Mesothelial cell of epicardium (in vitro differentiated cells): ENCODE results near the gene C22orf42. TPM values are rescaled to one million over a fixed set of nuclear protein-coding genes. Genes with fewer than 3 reads are reported as not detected.

ENCODE experiments used
- DNase-seq, 2 experiments: peaks; one replicate each; pipeline ENCODE4 v3.0.0; 2021; ENCODE audit warnings: low spot score in 2 of 2; ENCODE audit not compliant: unreplicated experiment in 2 of 2
- H3K27ac Mint-ChIP-seq: 2 replicates; pipeline ENCODE4 v1.8.0; 2021; ENCODE audit warnings: mixed read lengths
- H3K27me3 Mint-ChIP-seq: 2 replicates; pipeline ENCODE4 v1.8.0; 2021; ENCODE audit warnings: low read depth, mixed read lengths
- H3K36me3 Mint-ChIP-seq: 2 replicates; pipeline ENCODE4 v1.8.0; 2021; ENCODE audit warnings: mixed read lengths
- H3K4me1 Mint-ChIP-seq: 2 replicates; pipeline ENCODE4 v1.8.0; 2021; ENCODE audit warnings: mixed read lengths
- H3K4me3 Mint-ChIP-seq: 2 replicates; pipeline ENCODE4 v1.8.0; 2021; ENCODE audit warnings: mild to moderate bottlenecking, moderate library complexity, mixed read lengths
- H3K9me3 Mint-ChIP-seq: 2 replicates; pipeline ENCODE4 v1.8.0; 2021; ENCODE audit warnings: mixed read lengths
- CTCF ChIP-seq: fragments of 200-600 bp; sonication (generic); IDR thresholded peaks from one replicate; pipeline ENCODE4 v1.5.0; 2021; ENCODE audit warnings: antibody characterized with exemption; ENCODE audit not compliant: unreplicated experiment
- total RNA-seq: library from RNA; stranded (reverse); gene quantifications from 3 replicates; pipeline ENCODE4 v1.2.1, GENCODE V29; 2021

C22orf42 gene
- total RNA-seq, result not detected in 3 replicates

GRCh38 chr22:32158712-32159533 lies at the start of gene C22orf42:
Gene C22orf42 (minus strand): TSS chr22:32159303. CDS start chr22:32159215, 88 bp downstream.
- peaks cover 37% of the 10 kb centered on the region for H3K27me3 Mint-ChIP-seq
- no peak within 1 kb of the TSS for H3K4me3 Mint-ChIP-seq
- no peak for TF ChIP-seq CTCF
- no peaks in the 10 kb centered on the region for H3K4me1 Mint-ChIP-seq
- no peaks in the 10 kb centered on the region for H3K36me3 Mint-ChIP-seq
- H3K27ac Mint-ChIP-seq, result no peak within 1 kb of the TSS
- no peaks in the 10 kb centered on the region for H3K9me3 Mint-ChIP-seq
- no peak for DNase-seq

DNA sequence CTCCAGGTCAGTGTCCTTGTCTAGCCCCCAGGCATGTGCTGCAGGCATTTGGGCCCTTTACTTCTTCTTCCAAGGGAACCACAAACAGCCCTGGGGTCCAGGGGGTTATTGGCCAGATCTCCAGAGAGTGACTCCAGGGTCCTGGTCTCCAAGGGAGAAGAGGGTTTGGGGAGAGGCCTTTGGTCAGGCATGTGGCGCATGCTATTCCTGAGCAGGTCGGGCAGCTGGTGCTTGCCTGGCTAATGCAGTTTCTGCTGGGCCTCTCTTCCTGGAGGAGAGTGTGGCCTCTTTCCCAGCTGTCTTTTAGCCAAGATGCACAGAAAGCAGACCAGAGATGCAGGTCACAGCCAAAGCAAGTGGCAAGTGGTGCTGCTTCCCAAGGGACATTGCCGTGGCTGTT lies 49.6 kb upstream of the C22orf42 start:
- peaks cover 16% of the 10 kb centered on the region for H3K4me1 Mint-ChIP-seq
- TF ChIP-seq CTCF, result no peak
- DNase-seq, result no peak
- peaks cover 39% of the 10 kb centered on the region for H3K27me3 Mint-ChIP-seq
- H3K27ac Mint-ChIP-seq, result no peak overlapping the region
- no peak overlapping the region for H3K4me3 Mint-ChIP-seq
- H3K36me3 Mint-ChIP-seq, result no peaks in the 10 kb centered on the region
- no peaks in the 10 kb centered on the region for H3K9me3 Mint-ChIP-seq

GRCh38 chr22:32207971-32208480 lies 48.9 kb upstream of the C22orf42 start:
- H3K4me1 Mint-ChIP-seq, result peaks cover 16% of the 10 kb centered on the region
- no peak overlapping the region for H3K4me3 Mint-ChIP-seq
- no peak for DNase-seq

GRCh38 chr22:32206774-32207758 lies 48.0 kb upstream of the C22orf42 start:
- Mint-ChIP-seq H3K36me3 (no peaks in the 10 kb centered on the region), H3K27me3 (peaks cover 52% of the 10 kb centered on the region), H3K9me3 (no peaks in the 10 kb centered on the region), H3K4me1 (peaks cover 16% of the 10 kb centered on the region), H3K4me3 (peak overlapping the region; percentile 38), H3K27ac (no peak overlapping the region)
- TF ChIP-seq CTCF, result peak; percentile 40
- no peak for DNase-seq

More at GRCh38 chr22:32207971-32208480, 48.9 kb upstream of the C22orf42 start:
- H3K27me3 Mint-ChIP-seq, result peaks cover 44% of the 10 kb centered on the region
- H3K36me3 Mint-ChIP-seq, result no peaks in the 10 kb centered on the region
- TF ChIP-seq CTCF, result no peak
- no peak overlapping the region for H3K27ac Mint-ChIP-seq
- no peaks in the 10 kb centered on the region for H3K9me3 Mint-ChIP-seq

GRCh38 chr22:32205974-32206773 lies 47.1 kb upstream of the C22orf42 start:
- TF ChIP-seq CTCF, result peak; percentile 20
- Mint-ChIP-seq H3K36me3 (no peaks in the 10 kb centered on the region), H3K27ac (no peak overlapping the region), H3K4me1 (peaks cover 16% of the 10 kb centered on the region), H3K27me3 (peaks cover 59% of the 10 kb centered on the region), H3K9me3 (no peaks in the 10 kb centered on the region), H3K4me3 (peak overlapping the region; percentile 81)
- DNase-seq, result no peak
